CD4-positive, alpha-beta T cell (primary cell): Measurements from ENCODE around the gene CCDC50. TPM values are rescaled to one million over a fixed set of nuclear protein-coding genes. Genes with fewer than 3 reads are reported as not detected.

Experiments used
- ATAC-seq: fragments of 200-7000 bp; cut with Tn5 transposase; one replicate; pipeline ENCODE4 v1.10.0; 2022; ENCODE audit warnings: mild to moderate bottlenecking; ENCODE audit not compliant: poor library complexity
- CTCF ChIA-PET: fragments of 350-600 bp; sonication (Branson Sonifier 250); formaldehyde crosslinking; loops from one replicate; lab custom pipeline; 2021; ENCODE audit warnings: antibody characterized with exemption, inconsistent platforms; lab: Charles Lee
- POLR2A ChIA-PET: fragments of 350-600 bp; sonication (Branson Sonifier 250); formaldehyde crosslinking; loops from one replicate; lab custom pipeline; 2021; ENCODE audit warnings: antibody characterized with exemption, inconsistent platforms; lab: Charles Lee
- DNase-seq, 14 experiments: peaks; one replicate each; pipeline ENCODE4 v3.0.0-alpha.2; 2013 to 2020; ENCODE audit warnings: mixed read lengths in 2 of 14
- H3K27ac ChIP-seq, 2 donors: one replicate each; pipeline versions ENCODE4 v1.5.1 to v1.7.0; 2013; ENCODE audit warnings: low read length in 2 of 2, low read depth in 1 of 2, mild to moderate bottlenecking in 1 of 2
- H3K27me3 ChIP-seq, 2 experiments: 1 replicate in 1 of 2; 2 replicates in 1 of 2; pipeline versions ENCODE4 v1.6.1 to v1.7.0; 2013; ENCODE audit warnings: low read length in 2 of 2, control low read depth in 1 of 2, mild to moderate bottlenecking in 1 of 2, moderate library complexity in 1 of 2; ENCODE audit not compliant: insufficient read depth in 2 of 2, control insufficient read depth in 1 of 2
- H3K36me3 ChIP-seq: one replicate; pipeline ENCODE4 v1.6.1; 2013; ENCODE audit warnings: low read length, control low read depth; ENCODE audit not compliant: insufficient read depth
- H3K4me1 ChIP-seq: one replicate; pipeline ENCODE4 v1.6.1; 2013; ENCODE audit warnings: low read length, control low read depth; ENCODE audit not compliant: insufficient read depth
- H3K4me3 ChIP-seq: one replicate; pipeline ENCODE4 v1.5.1; 2013; ENCODE audit warnings: mild to moderate bottlenecking, low read length, moderate library complexity
- H3K9me3 ChIP-seq, 2 experiments: 1 replicate in 1 of 2; 2 replicates in 1 of 2; pipeline versions ENCODE4 v1.6.1 to v1.7.0; 2013; ENCODE audit warnings: low read length in 2 of 2, mild to moderate bottlenecking in 2 of 2, control low read depth in 1 of 2, moderate library complexity in 1 of 2; ENCODE audit not compliant: control insufficient read depth in 1 of 2, insufficient read depth in 1 of 2
- H3K27ac Mint-ChIP-seq: one replicate; pipeline ENCODE4 v1.8.0; 2020; ENCODE audit warnings: mixed read lengths
- H3K27me3 Mint-ChIP-seq: one replicate; pipeline ENCODE4 v1.8.0; 2021; ENCODE audit warnings: mixed read lengths
- H3K36me3 Mint-ChIP-seq: one replicate; pipeline ENCODE4 v1.8.0; 2021; ENCODE audit warnings: low read depth, mixed read lengths
- H3K4me1 Mint-ChIP-seq: one replicate; pipeline ENCODE4 v1.8.0; 2021; ENCODE audit warnings: low read depth, mixed read lengths
- H3K4me3 Mint-ChIP-seq: one replicate; pipeline ENCODE4 v1.8.0; 2020; ENCODE audit warnings: mild to moderate bottlenecking, mixed read lengths
- H3K9me3 Mint-ChIP-seq: one replicate; pipeline ENCODE4 v1.8.0; 2020; ENCODE audit warnings: mixed read lengths
- intact Hi-C, 2 experiments: fragments of 100-400 bp; cut with DNase I in 1 of 2; cut with micrococcal nuclease in 1 of 2; formaldehyde crosslinking; loops; one replicate each; pipeline versions ENCODE4 v1.15.1 to v1.9.0; 2023 to 2025; cut with DNase I, micrococcal nuclease
- total RNA-seq, 174 experiments: library from RNA in 2 of 174; stranded (reverse) in 2 of 174; gene quantifications; one replicate each; pipeline ENCODE4 v1.2.3 and lab custom pipeline; 2021 to 2026
- TF ChIP-seq, protein P1 (sequence below): fragments of 200-600 bp; IDR thresholded peaks from one replicate; pipeline ENCODE4 v1.8.0; 2022; ENCODE audit warnings: antibody characterized with exemption, mild to moderate bottlenecking

Gene CCDC50
- total RNA-seq, 2 experiments from 2014 or later, result 16.7 to 16.8 TPM

GRCh38 chr3:191345334-191345733, 16.1 kb downstream of the CCDC50 start:
- H3K4me3 ChIP-seq, result no peak overlapping the region
- no peaks in the 10 kb centered on the region for H3K36me3 ChIP-seq
- H3K4me3 Mint-ChIP-seq, result no peak overlapping the region
- H3K27me3 Mint-ChIP-seq, result no peaks in the 10 kb centered on the region
- DNase-seq, result no peak
- no peaks in the 10 kb centered on the region for H3K9me3 ChIP-seq
- ChIA-PET CTCF (no interaction called here), POLR2A (no interaction called here)
- H3K36me3 Mint-ChIP-seq, result no peaks in the 10 kb centered on the region
- no peak overlapping the region for H3K27ac ChIP-seq
- no peaks in the 10 kb centered on the region for H3K4me1 ChIP-seq
- no peaks in the 10 kb centered on the region for H3K27me3 ChIP-seq
- intact Hi-C loops, result no loop called here
- no peak overlapping the region for H3K27ac Mint-ChIP-seq
- H3K4me1 Mint-ChIP-seq, result peaks cover 8% of the 10 kb centered on the region
- TF ChIP-seq, protein P1, sequence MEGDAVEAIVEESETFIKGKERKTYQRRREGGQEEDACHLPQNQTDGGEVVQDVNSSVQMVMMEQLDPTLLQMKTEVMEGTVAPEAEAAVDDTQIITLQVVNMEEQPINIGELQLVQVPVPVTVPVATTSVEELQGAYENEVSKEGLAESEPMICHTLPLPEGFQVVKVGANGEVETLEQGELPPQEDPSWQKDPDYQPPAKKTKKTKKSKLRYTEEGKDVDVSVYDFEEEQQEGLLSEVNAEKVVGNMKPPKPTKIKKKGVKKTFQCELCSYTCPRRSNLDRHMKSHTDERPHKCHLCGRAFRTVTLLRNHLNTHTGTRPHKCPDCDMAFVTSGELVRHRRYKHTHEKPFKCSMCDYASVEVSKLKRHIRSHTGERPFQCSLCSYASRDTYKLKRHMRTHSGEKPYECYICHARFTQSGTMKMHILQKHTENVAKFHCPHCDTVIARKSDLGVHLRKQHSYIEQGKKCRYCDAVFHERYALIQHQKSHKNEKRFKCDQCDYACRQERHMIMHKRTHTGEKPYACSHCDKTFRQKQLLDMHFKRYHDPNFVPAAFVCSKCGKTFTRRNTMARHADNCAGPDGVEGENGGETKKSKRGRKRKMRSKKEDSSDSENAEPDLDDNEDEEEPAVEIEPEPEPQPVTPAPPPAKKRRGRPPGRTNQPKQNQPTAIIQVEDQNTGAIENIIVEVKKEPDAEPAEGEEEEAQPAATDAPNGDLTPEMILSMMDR, result no peak
- ATAC-seq, result no peak
- no peaks in the 10 kb centered on the region for H3K9me3 Mint-ChIP-seq

DNA sequence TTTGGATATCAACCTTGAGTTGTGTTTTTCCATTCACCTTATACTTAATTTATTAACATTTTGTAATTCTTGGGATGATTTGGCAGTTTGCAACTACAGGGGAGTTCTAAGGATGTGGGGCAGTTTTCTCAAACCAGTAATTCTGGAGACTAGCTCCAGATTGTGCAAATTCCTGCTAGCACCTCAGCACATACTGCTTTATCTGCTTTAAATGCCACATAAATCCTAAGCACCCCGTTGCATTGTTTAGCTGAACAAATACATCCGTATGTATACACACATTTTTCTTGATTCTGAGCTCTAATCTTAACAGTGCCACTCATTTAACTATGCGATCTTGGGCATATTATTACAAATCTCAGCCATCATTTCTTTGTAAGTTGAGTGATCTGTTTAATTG, 18.0 kb downstream of the CCDC50 start:
- no peak for ATAC-seq
- Histone ChIP-seq H3K4me3 (no peak overlapping the region), H3K36me3 (no peaks in the 10 kb centered on the region), H3K4me1 (no peaks in the 10 kb centered on the region), H3K27ac (no peak overlapping the region), H3K9me3 (no peaks in the 10 kb centered on the region), H3K27me3 (no peaks in the 10 kb centered on the region)
- ChIA-PET POLR2A (no interaction called here), CTCF (no interaction called here)
- DNase-seq, result no peak
- TF ChIP-seq, protein P1, result no peak
- H3K27ac Mint-ChIP-seq, result no peak overlapping the region
- H3K4me3 Mint-ChIP-seq, result no peak overlapping the region
- intact Hi-C loops, result no loop called here
- H3K27me3 Mint-ChIP-seq, result no peaks in the 10 kb centered on the region
- H3K4me1 Mint-ChIP-seq, result peaks cover 11% of the 10 kb centered on the region
- no peaks in the 10 kb centered on the region for H3K9me3 Mint-ChIP-seq
- H3K36me3 Mint-ChIP-seq, result no peaks in the 10 kb centered on the region

- no peaks in the 10 kb centered on the region for H3K27me3 ChIP-seq
- no peak overlapping the region for H3K4me3 Mint-ChIP-seq
- no peaks in the 10 kb centered on the region for H3K36me3 Mint-ChIP-seq
- H3K9me3 Mint-ChIP-seq, result no peaks in the 10 kb centered on the region
- TF ChIP-seq, protein P1, result no peak
- H3K4me1 ChIP-seq, result no peaks in the 10 kb centered on the region
- intact Hi-C loops, result no loop called here
- H3K27ac Mint-ChIP-seq, result no peak overlapping the region
- ChIA-PET CTCF (no interaction called here), POLR2A (no interaction called here)
- H3K4me1 Mint-ChIP-seq, result peaks cover 4% of the 10 kb centered on the region
- DNase-seq, result no peak
- H3K4me3 ChIP-seq, result no peak overlapping the region
- no peaks in the 10 kb centered on the region for H3K9me3 ChIP-seq
- no peaks in the 10 kb centered on the region for H3K36me3 ChIP-seq
- H3K27me3 Mint-ChIP-seq, result no peaks in the 10 kb centered on the region
- ATAC-seq, result no peak
- no peak overlapping the region for H3K27ac ChIP-seq
Observed at GRCh38 chr3:191348098-191348497, 18.9 kb downstream of the CCDC50 start.
